Esophagus squamous epithelium (tissue), 5 donors: Measurements from ENCODE around the gene MYBL2. TPM values are rescaled to one million over a fixed set of nuclear protein-coding genes. Genes with fewer than 3 reads are reported as not detected.

Experiments
- DNase-seq: peaks from one replicate; lab custom pipeline; 2025; lab: John Stamatoyannopoulos, UW
- H3K27ac ChIP-seq, 4 donors: fragments of 200-600 bp; sonication (generic); one replicate each; pipeline ENCODE4 v1.5.1; 2016 to 2019; ENCODE audit warnings: mild to moderate bottlenecking in 1 of 4
- H3K27me3 ChIP-seq, 4 donors: fragments of 200-600 bp; sonication (generic); 1 replicate in 3 of 4; 2 replicates in 1 of 4; pipeline versions ENCODE4 v1.5.1 to v1.6.0; 2017 to 2021; ENCODE audit warnings: antibody characterized with exemption in 1 of 4
- H3K36me3 ChIP-seq, 3 donors: fragments of 200-600 bp; sonication (generic); one replicate each; pipeline ENCODE4 v1.5.1; 2016 to 2019
- H3K4me1 ChIP-seq, 3 donors: fragments of 200-600 bp; sonication (generic); one replicate each; pipeline ENCODE4 v1.5.1; 2017 to 2019
- H3K4me3 ChIP-seq, 4 donors: fragments of 200-600 bp; sonication (generic); 1 replicate in 3 of 4; 2 replicates in 1 of 4; pipeline ENCODE4 v1.5.1; 2016 to 2019; ENCODE audit warnings: mild to moderate bottlenecking in 2 of 4, moderate library complexity in 1 of 4
- H3K9me3 ChIP-seq, 3 donors: fragments of 200-600 bp; sonication (generic); one replicate each; pipeline ENCODE4 v1.5.1; 2016 to 2019
- CTCF ChIP-seq, 6 experiments: fragments of 450-650 bp in 4 of 6; fragments of 200-600 bp in 2 of 6; sonication (generic) in 2 of 6; IDR thresholded peaks; one replicate each; pipeline ENCODE4 v1.5.1; 2016 to 2019; ENCODE audit warnings: antibody characterized with exemption in 6 of 6, mild to moderate bottlenecking in 4 of 6, moderate library complexity in 4 of 6
- POLR2A ChIP-seq, 4 donors: fragments of 450-650 bp; IDR thresholded peaks; one replicate each; pipeline ENCODE4 v1.6.1; 2017; ENCODE audit warnings: antibody characterized with exemption in 4 of 4, mild to moderate bottlenecking in 4 of 4, moderate library complexity in 3 of 4
- WGBS, 2 donors: methylation state at CpG; one replicate each; pipeline ENCODE4 v1.1.5; 2018; 5-methylcytosine and 5-hydroxymethylcytosine counted together
- intact Hi-C: fragments of 100-400 bp; cut with DNase I; formaldehyde crosslinking; loops from one replicate; pipeline ENCODE4 v1.15.0; 2022
- total RNA-seq, 4 donors: library from RNA; depleted of rRNA; stranded (reverse); fragments of >200 nt; gene quantifications; one replicate each; pipeline ENCODE4 v1.1.0, GENCODE V29; 2016
- donor health status: DM: yes; HTN: yes; CAD: no.

The MYBL2 gene
- total RNA-seq, 4 donors from 2014 or later, result 3.1 to 19.9 (median 11.9) TPM

- Histone ChIP-seq H3K27me3 (peaks cover 0 to 30% (median 0%) of the 10 kb centered on the region in 4 donors), H3K4me3 (no peak overlapping the region), H3K36me3 (no peaks in the 10 kb centered on the region), H3K27ac (no peak overlapping the region), H3K4me1 (no peaks in the 10 kb centered on the region), H3K9me3 (no peaks in the 10 kb centered on the region)
- 80 to 91% methylated on average over 2 to 3 of the region's 3 CpGs for WGBS, 2 donors
- TF ChIP-seq CTCF (IDR thresholded peaks at IDR 0.05), result no peak
- TF ChIP-seq POLR2A (IDR thresholded peaks at IDR 0.05), result no peak
- no peak for DNase-seq
- intact Hi-C loops, result no loop called here
Observed at GRCh38 chr20:43740642-43741041, 73.7 kb downstream of the MYBL2 start.

GRCh38 chr20:43744151-43744611, 77.3 kb downstream of the MYBL2 start:
- H3K36me3 ChIP-seq, result no peaks in the 10 kb centered on the region
- intact Hi-C loops, result no loop called here
- DNase-seq, result no peak
- no peaks in the 10 kb centered on the region for H3K9me3 ChIP-seq
- 37 to 48% methylated on average over 5 to 7 of the region's 9 CpGs for WGBS, 2 donors
- H3K4me3 ChIP-seq, result no peak overlapping the region
- no peak for TF ChIP-seq POLR2A (IDR thresholded peaks at IDR 0.05)
- no peak for TF ChIP-seq CTCF (IDR thresholded peaks at IDR 0.05)
- H3K27me3 ChIP-seq, result peaks cover 0 to 59% (median 0%) of the 10 kb centered on the region in 4 donors
- no peak overlapping the region for H3K27ac ChIP-seq
- no peaks in the 10 kb centered on the region for H3K4me1 ChIP-seq

- H3K27ac ChIP-seq, result no peak overlapping the region
- no peak for DNase-seq
- no peak for TF ChIP-seq CTCF (IDR thresholded peaks at IDR 0.05)
- TF ChIP-seq POLR2A (IDR thresholded peaks at IDR 0.05), result no peak
- WGBS, 2 donors, result 24 to 26% methylated on average over 12 of the region's 12 CpGs
- peaks cover 0 to 68% (median 0%) of the 10 kb centered on the region in 4 donors for H3K27me3 ChIP-seq
- no peak overlapping the region for H3K4me3 ChIP-seq
- H3K36me3 ChIP-seq, result no peaks in the 10 kb centered on the region
- intact Hi-C loops, result loop anchor here (5.0 kb wide), 1 partner anchor 337 kb away; no protein-coding TSS in a partner anchor
- peaks cover 5 to 8% (median 6%) of the 10 kb centered on the region in 3 donors for H3K4me1 ChIP-seq
- H3K9me3 ChIP-seq, result no peaks in the 10 kb centered on the region
Observed at GRCh38 chr20:43744966-43745730, 78.2 kb downstream of the MYBL2 start.

GRCh38 chr20:43746344-43747137, 79.6 kb downstream of the MYBL2 start:
- no peaks in the 10 kb centered on the region for H3K36me3 ChIP-seq
- intact Hi-C loops, result loop anchor here (5.0 kb wide), 1 partner anchor 336 kb away; no protein-coding TSS in a partner anchor
- no peaks in the 10 kb centered on the region for H3K9me3 ChIP-seq
- TF ChIP-seq CTCF (IDR thresholded peaks at IDR 0.05), result no peak
- TF ChIP-seq POLR2A (IDR thresholded peaks at IDR 0.05), result no peak
- no peak overlapping the region for H3K4me3 ChIP-seq
- peaks cover 0 to 74% (median 0%) of the 10 kb centered on the region in 4 donors for H3K27me3 ChIP-seq
- DNase-seq, result no peak
- no peak overlapping the region for H3K27ac ChIP-seq
- WGBS, 2 donors, result 23 to 45% methylated on average over 8 to 9 of the region's 12 CpGs
- peaks cover 5 to 16% (median 6%) of the 10 kb centered on the region in 3 donors for H3K4me1 ChIP-seq
